ENCODE measurements around the gene GREM2.

GRCh38 chr1:240575981-240576662 is 35.8 kb downstream of the GREM2 start:
- TF ChIP-seq, protein P1, sequence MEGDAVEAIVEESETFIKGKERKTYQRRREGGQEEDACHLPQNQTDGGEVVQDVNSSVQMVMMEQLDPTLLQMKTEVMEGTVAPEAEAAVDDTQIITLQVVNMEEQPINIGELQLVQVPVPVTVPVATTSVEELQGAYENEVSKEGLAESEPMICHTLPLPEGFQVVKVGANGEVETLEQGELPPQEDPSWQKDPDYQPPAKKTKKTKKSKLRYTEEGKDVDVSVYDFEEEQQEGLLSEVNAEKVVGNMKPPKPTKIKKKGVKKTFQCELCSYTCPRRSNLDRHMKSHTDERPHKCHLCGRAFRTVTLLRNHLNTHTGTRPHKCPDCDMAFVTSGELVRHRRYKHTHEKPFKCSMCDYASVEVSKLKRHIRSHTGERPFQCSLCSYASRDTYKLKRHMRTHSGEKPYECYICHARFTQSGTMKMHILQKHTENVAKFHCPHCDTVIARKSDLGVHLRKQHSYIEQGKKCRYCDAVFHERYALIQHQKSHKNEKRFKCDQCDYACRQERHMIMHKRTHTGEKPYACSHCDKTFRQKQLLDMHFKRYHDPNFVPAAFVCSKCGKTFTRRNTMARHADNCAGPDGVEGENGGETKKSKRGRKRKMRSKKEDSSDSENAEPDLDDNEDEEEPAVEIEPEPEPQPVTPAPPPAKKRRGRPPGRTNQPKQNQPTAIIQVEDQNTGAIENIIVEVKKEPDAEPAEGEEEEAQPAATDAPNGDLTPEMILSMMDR (IDR thresholded peaks at IDR 0.05) = no peak
- TF ChIP-seq, protein P2, sequence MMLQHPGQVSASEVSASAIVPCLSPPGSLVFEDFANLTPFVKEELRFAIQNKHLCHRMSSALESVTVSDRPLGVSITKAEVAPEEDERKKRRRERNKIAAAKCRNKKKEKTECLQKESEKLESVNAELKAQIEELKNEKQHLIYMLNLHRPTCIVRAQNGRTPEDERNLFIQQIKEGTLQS (CRISPR knock-in tag; conservative IDR thresholded peaks at IDR 0.05) = no peak
- TF ChIP-seq STAT6 (CRISPR knock-in tag; conservative IDR thresholded peaks at IDR 0.05; ENCODE audit: low read depth) = no peak
- TF ChIP-seq, protein P3, sequence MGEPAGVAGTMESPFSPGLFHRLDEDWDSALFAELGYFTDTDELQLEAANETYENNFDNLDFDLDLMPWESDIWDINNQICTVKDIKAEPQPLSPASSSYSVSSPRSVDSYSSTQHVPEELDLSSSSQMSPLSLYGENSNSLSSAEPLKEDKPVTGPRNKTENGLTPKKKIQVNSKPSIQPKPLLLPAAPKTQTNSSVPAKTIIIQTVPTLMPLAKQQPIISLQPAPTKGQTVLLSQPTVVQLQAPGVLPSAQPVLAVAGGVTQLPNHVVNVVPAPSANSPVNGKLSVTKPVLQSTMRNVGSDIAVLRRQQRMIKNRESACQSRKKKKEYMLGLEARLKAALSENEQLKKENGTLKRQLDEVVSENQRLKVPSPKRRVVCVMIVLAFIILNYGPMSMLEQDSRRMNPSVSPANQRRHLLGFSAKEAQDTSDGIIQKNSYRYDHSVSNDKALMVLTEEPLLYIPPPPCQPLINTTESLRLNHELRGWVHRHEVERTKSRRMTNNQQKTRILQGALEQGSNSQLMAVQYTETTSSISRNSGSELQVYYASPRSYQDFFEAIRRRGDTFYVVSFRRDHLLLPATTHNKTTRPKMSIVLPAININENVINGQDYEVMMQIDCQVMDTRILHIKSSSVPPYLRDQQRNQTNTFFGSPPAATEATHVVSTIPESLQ (CRISPR knock-in tag; IDR thresholded peaks at IDR 0.05) = no peak
- TF ChIP-seq, protein P4, sequence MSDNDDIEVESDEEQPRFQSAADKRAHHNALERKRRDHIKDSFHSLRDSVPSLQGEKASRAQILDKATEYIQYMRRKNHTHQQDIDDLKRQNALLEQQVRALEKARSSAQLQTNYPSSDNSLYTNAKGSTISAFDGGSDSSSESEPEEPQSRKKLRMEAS (CRISPR knock-in tag; IDR thresholded peaks at IDR 0.05) = no peak
- no peak for TF ChIP-seq NFATC4 (CRISPR knock-in tag; IDR thresholded peaks at IDR 0.05)
- TF ChIP-seq AFF4 (CRISPR knock-in tag; IDR thresholded peaks at IDR 0.05; ENCODE audit: borderline replicate concordance) = no peak
- no peak for TF ChIP-seq ETV6 (CRISPR knock-in tag; IDR thresholded peaks at IDR 0.05)
- no peak for TF ChIP-seq NR2C2 (CRISPR knock-in tag; IDR thresholded peaks at IDR 0.05)
- TF ChIP-seq MXD4 (CRISPR knock-in tag; IDR thresholded peaks at IDR 0.05; ENCODE audit: borderline replicate concordance) = no peak
- no peak for TF ChIP-seq ZNF263 (CRISPR knock-in tag; IDR thresholded peaks at IDR 0.05; ENCODE audit: low read depth)
- TF ChIP-seq SP1 (CRISPR knock-in tag; conservative IDR thresholded peaks at IDR 0.05) = no peak
- no peak for TF ChIP-seq ZNF219 (CRISPR knock-in tag; IDR thresholded peaks at IDR 0.05; ENCODE audit: borderline replicate concordance)
- TF ChIP-seq ZNF121 (CRISPR knock-in tag; IDR thresholded peaks at IDR 0.05) = no peak

Data from WTC11 (cell line).